BLaER1 (cell line): ENCODE data around the gene MBNL2.

Source experiments
- H3K27ac ChIP-seq: shearing (Covaris generic); formaldehyde crosslinking; 2 replicates; pipeline ENCODE4 v1.8.1; 2022
- H3K27me3 ChIP-seq: shearing (Covaris generic); formaldehyde crosslinking; 2 replicates; pipeline ENCODE4 v1.8.1; 2022
- H3K36me3 ChIP-seq: shearing (Covaris generic); formaldehyde crosslinking; 2 replicates; pipeline ENCODE4 v1.8.1; 2022
- H3K4me1 ChIP-seq: shearing (Covaris generic); formaldehyde crosslinking; 2 replicates; pipeline ENCODE4 v1.8.1; 2022
- H3K4me2 ChIP-seq: shearing (Covaris generic); formaldehyde crosslinking; 2 replicates; pipeline ENCODE4 v1.8.1; 2022
- H3K4me3 ChIP-seq: shearing (Covaris generic); formaldehyde crosslinking; 2 replicates; pipeline ENCODE4 v1.8.1; 2022
- H3K9ac ChIP-seq: shearing (Covaris generic); formaldehyde crosslinking; 2 replicates; pipeline ENCODE4 v1.8.1; 2022
- H3K9me3 ChIP-seq: shearing (Covaris generic); formaldehyde crosslinking; 2 replicates; pipeline ENCODE4 v1.8.1; 2022
- H4K20me1 ChIP-seq: shearing (Covaris generic); formaldehyde crosslinking; 2 replicates; pipeline ENCODE4 v1.8.1; 2022
- Cebpa-rat ChIP-seq: shearing (Covaris generic); IDR thresholded peaks from 2 replicates; pipeline ENCODE4 v1.8.1; 2022

Gene MBNL2

DNA sequence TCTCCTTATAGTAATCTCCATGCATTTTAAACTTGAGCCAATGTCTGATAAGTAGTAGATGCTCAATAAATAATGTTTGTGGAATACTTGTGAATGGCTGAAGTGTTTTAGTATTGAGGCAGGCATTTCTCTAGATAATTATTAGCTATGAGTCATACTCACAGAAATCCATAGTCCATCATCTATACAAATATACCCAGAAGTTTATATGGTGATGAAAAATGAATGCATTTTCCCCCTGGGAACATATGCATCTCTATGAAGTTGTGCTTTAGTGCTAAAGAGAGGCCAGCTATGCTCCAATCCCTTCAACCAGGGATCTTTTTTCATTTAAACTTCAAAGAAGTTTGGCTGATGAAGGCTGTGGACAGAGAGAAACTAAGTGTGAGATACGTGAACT lies 17.2 kb downstream of the MBNL2 start:
- H3K9me3 ChIP-seq, result peaks cover 5% of the 10 kb centered on the region; the same call in 1 of the 2 replicates
- no peak overlapping the region for H3K9ac ChIP-seq
- H3K4me1 ChIP-seq, result peaks cover 14% of the 10 kb centered on the region
- TF ChIP-seq Cebpa-rat, result no peak
- no peaks in the 10 kb centered on the region for H3K27me3 ChIP-seq
- H3K4me3 ChIP-seq, result no peak overlapping the region
- H3K27ac ChIP-seq, result no peak overlapping the region
- H3K4me2 ChIP-seq, result no peak overlapping the region
- peaks cover 97% of the 10 kb centered on the region for H4K20me1 ChIP-seq
- peaks cover 41% of the 10 kb centered on the region for H3K36me3 ChIP-seq

DNA sequence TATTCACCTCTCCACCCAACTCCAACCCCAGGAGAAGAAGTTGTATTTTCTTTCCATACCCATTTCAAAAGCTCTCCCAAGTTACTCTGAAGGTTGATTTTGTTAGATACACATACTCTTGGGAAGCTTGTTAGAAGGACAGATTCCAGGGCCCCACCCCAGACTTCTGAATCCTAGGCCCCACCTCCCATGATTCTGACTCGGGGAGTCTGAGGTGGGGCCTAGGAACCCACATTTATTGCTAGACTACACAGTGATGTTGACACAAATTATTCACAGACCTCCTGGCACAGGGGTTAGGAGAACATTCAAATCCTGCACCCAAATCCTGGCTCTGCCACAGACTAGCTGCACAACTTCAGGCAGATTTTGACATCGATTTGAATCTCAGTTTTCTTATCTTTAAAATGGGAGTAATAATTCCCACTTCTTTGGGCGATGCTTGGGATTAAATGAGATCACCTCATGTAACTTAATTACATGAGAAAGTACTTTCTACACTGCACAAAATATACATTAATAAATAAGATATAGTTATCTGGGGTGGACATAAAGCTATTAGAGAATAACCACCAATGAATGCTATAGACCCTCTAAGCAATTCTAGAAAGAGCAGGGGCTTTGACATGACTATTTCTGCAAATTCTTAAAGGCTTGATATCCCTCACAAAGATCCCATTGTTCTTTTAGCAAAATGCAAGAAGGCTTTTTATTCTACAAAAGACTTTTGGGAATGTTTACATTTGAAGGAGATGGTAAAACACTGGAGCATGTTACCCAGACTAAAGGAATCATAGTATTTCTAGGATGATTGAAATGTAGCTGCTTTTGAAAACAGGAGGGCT lies 18.0 kb downstream of the MBNL2 start:
- Histone ChIP-seq H3K9ac (no peak overlapping the region), H3K27ac (no peak overlapping the region), H3K4me2 (no peak overlapping the region), H4K20me1 (peaks cover 99% of the 10 kb centered on the region), H3K4me1 (peaks cover 14% of the 10 kb centered on the region), H3K4me3 (no peak overlapping the region), H3K27me3 (no peaks in the 10 kb centered on the region), H3K9me3 (no peaks in the 10 kb centered on the region), H3K36me3 (peaks cover 34% of the 10 kb centered on the region; the same call in 1 of the 2 replicates)
- TF ChIP-seq Cebpa-rat, result no peak

DNA sequence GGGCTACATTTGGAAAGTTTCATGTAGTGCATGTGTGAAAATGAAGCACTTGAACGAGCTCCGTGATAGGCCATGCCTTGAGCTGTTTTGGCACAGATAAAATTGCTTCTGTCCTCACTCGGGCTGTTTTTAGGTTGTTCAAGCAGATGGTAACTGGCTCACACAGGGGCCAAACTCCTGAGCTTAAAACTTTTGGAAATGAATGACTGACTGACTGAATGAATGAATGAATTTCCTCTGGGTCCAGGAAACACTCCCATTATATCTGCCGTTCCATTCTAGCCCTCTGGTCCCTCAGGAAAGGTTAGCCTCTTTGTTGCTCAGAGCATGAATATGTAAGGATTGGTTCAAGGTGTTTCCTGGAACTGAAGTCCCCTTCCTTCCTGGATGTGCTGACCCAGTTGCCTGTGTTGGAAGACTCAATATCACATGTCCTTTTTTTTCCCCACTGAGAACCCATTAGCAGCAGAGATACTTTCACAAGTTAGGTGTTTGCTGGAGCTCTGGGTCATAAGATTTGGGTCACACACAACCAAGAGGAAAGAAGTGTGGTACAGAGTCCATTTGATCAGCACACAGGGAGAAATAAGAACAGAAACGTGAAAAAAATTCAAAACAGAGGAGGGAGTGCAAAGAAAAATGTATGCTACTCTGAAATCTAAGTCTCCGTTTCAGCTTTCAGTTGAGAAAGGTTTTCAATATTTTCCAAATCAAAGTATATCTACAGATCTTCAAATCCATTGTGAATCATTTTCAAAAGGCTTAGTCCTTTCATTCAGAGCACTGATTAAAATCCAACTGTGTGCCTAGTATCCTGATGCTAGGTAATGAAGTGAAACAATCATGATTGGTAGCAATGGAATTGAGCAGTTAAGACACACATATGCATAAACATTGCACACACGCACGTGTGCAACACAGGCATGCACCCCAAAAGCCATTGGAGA lies 18.9 kb downstream of the MBNL2 start:
- peaks cover 100% of the 10 kb centered on the region for H4K20me1 ChIP-seq

DNA sequence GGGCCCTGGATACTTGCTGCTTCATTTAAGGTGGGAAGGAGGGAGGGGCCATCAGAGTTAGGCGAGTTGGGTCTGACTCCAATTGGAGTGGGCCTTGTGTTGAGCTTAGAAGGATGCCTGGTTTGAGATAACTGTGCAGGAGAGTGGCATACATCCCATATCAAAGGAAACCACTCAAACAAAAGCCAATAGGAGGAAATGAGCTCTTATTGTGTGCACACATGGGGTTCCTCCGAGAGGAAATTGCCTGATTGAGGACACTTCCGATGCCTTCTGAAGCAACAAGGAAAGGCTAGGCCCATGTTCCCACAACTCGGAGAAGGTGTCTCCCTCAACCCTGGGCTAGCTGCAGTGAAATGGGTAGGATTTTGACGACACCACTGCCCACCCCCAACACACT lies 19.6 kb downstream of the MBNL2 start:
- no peak overlapping the region for H3K9ac ChIP-seq
- peak overlapping the region; percentile 14; the same call in 1 of the 2 replicates for H3K4me2 ChIP-seq
- H3K4me3 ChIP-seq, result no peak overlapping the region
- peaks cover 14% of the 10 kb centered on the region for H3K4me1 ChIP-seq
- H4K20me1 ChIP-seq, result peaks cover 100% of the 10 kb centered on the region
- TF ChIP-seq Cebpa-rat, result no peak
- peaks cover 24% of the 10 kb centered on the region; the same call in 1 of the 2 replicates for H3K36me3 ChIP-seq
- no peak overlapping the region for H3K27ac ChIP-seq
- no peaks in the 10 kb centered on the region for H3K9me3 ChIP-seq
- no peaks in the 10 kb centered on the region for H3K27me3 ChIP-seq

More for the DNA sequence above, 18.9 kb downstream of the MBNL2 start:
- no peak for TF ChIP-seq Cebpa-rat
- Histone ChIP-seq H3K27ac (no peak overlapping the region), H3K9me3 (no peaks in the 10 kb centered on the region), H3K36me3 (peaks cover 26% of the 10 kb centered on the region; the same call in 1 of the 2 replicates), H3K4me2 (peak overlapping the region; percentile 14; the same call in 1 of the 2 replicates), H3K4me3 (no peak overlapping the region), H3K4me1 (peaks cover 14% of the 10 kb centered on the region), H3K27me3 (no peaks in the 10 kb centered on the region), H3K9ac (no peak overlapping the region)

DNA sequence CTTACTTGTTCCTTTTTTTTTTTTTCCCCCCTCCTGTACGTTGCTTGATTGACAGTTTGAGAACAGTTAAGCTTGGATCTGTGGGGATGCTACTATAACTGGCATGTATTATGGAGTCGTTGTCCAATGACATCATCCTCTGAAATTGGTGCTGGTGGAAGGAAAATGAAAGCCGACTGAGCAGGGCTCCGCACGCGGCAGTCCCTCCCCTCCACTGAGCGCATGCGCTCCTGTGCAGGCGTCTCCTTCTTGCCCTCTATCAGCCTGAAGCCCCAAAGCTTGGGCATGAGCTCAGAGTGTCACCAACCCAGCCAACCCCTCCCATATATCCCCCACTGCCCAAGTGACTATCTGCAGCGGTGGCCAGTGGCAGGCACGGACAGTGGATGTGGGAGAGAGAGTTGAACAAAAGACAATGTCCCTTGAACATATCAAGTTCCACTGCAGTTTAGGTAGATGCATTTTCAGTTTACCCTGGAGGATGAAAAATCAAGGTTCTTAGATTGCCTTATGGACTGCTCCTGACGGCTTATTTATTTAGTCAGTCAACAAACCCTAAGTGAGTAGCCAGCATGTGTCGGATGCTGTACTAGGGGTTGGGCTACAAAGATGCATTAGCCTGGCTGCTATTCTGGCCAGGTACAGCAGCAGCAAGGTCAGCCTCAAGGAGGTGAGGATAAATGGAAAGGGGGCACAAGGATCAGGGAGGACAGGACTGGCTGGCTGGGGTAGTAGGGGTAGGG lies 20.8 kb downstream of the MBNL2 start:
- Histone ChIP-seq H4K20me1 (peaks cover 89% of the 10 kb centered on the region), H3K27ac (no peak overlapping the region), H3K27me3 (no peaks in the 10 kb centered on the region), H3K4me3 (no peak overlapping the region), H3K36me3 (peaks cover 18% of the 10 kb centered on the region; the same call in 1 of the 2 replicates), H3K9me3 (no peaks in the 10 kb centered on the region), H3K4me2 (no peak overlapping the region), H3K4me1 (peaks cover 14% of the 10 kb centered on the region), H3K9ac (no peak overlapping the region)
- no peak for TF ChIP-seq Cebpa-rat

DNA sequence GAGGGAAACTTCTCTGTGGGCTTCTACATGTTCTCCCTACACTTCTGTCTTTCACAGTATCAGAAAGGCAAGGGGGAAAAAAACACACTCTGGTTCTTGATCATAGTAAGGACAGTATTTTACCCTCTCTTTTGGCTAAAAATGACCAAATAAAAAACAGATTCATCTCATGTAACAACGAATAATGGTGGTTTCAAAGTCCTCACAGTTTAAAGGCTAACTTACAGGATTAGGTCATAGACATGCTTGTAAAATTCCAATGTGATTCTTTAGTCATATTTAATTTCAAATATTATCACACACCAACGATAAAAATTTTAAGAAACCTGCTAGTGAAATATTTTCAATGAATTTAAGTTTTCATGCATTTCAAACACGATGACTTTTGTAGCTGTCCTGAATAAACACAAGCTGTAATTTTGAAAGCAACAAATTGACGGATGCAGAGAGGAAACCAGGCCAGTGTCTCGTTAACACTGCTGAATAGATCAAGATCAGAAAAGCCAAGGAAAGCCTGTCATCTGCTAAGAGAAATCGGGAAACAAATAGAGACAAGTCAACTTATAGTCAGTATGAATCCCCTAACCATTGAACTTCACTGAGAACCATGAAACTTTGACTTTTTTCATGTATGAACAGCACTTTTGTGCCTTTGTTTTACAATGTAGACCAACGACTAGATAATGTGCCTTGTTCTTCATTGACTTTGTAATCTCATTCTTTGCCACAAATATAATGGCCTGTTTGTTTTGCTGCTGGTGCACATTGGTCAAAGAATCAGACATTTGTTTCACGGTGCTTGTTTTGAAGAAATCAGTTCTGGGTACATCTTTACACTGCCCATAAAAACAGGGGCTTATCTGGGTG lies 22.0 kb downstream of the MBNL2 start:
- no peak overlapping the region for H3K4me2 ChIP-seq
- H3K4me3 ChIP-seq, result no peak overlapping the region
- no peak for TF ChIP-seq Cebpa-rat
- H3K27me3 ChIP-seq, result no peaks in the 10 kb centered on the region
- H4K20me1 ChIP-seq, result peaks cover 81% of the 10 kb centered on the region
- H3K27ac ChIP-seq, result no peak overlapping the region
- peaks cover 14% of the 10 kb centered on the region for H3K4me1 ChIP-seq
- H3K9ac ChIP-seq, result no peak overlapping the region
- H3K36me3 ChIP-seq, result 0 out of 2 replicates have a peak, but pooled peaks cover 9% of the 10 kb centered on the region
- no peaks in the 10 kb centered on the region for H3K9me3 ChIP-seq

DNA sequence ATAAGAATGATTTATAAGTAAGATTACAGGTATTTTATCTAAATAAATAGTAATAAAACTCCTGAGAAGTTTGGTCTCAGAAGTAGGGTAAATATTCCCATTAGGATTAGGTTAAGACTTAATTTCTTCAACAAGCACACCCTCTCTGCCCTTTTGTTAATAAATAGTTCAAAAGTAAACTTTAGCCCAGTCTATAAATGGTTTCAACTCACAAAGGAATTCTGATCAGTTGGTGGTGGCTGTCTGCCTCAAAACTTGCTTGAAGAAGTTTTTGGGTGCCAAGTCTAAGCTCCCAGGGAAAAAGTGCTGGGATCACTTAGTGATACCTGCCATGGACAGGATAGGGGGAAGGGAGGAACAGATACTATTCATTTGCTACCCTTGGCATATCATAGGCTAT lies 22.9 kb downstream of the MBNL2 start:
- Histone ChIP-seq H4K20me1 (peaks cover 81% of the 10 kb centered on the region), H3K4me1 (peaks cover 14% of the 10 kb centered on the region), H3K9me3 (no peaks in the 10 kb centered on the region), H3K36me3 (0 out of 2 replicates have a peak, but pooled peaks cover 9% of the 10 kb centered on the region), H3K9ac (no peak overlapping the region), H3K27ac (no peak overlapping the region), H3K4me3 (no peak overlapping the region), H3K27me3 (no peaks in the 10 kb centered on the region), H3K4me2 (no peak overlapping the region)
- no peak for TF ChIP-seq Cebpa-rat

DNA sequence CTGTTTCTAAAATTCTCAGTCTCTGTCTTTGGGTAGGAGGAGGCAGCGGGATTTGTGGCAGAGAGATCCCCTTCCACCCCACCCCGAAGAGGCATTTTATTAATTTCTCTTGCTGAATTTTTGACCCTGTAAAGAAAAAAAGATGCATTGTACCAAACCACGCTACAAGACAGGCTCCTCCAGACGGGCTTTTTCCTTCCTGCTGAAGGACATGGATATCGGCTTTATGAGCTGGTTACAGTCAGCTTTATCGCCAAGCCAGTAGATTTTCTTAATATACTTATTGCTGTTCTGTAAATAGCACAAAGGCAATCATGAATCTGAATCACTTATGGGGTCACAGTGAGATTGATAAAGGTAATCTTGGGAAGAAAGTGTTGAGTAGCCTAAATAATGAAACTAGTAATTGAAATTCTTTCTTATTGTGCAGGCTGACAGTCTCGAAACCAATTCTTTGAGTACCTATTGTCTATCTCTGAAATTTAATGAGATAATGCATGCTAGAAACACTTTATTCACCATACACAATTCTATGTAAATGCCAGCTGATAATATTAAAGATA lies 24.5 kb downstream of the MBNL2 start:
- H3K4me2 ChIP-seq, result no peak overlapping the region
- H3K9ac ChIP-seq, result no peak overlapping the region
- 0 out of 2 replicates have a peak, but pooled peaks cover 6% of the 10 kb centered on the region for H3K36me3 ChIP-seq
- no peak for TF ChIP-seq Cebpa-rat
- H3K27me3 ChIP-seq, result no peaks in the 10 kb centered on the region
- no peak overlapping the region for H3K27ac ChIP-seq
- H4K20me1 ChIP-seq, result peaks cover 76% of the 10 kb centered on the region
- no peaks in the 10 kb centered on the region for H3K9me3 ChIP-seq
- H3K4me1 ChIP-seq, result peaks cover 2% of the 10 kb centered on the region
- no peak overlapping the region for H3K4me3 ChIP-seq
